PC-9 (cell line): ENCODE results near the gene HNRNPLL.

Experiments used
- CTCF ChIP-seq: fragments of 200-600 bp; sonication (generic); conservative IDR thresholded peaks from 2 replicates; pipeline ENCODE4 v1.6.1; 2017; ENCODE audit warnings: mixed run types, antibody characterized with exemption, mild to moderate bottlenecking, moderate library complexity
- EZH2 ChIP-seq: fragments of 200-600 bp; sonication (generic); IDR thresholded peaks from 2 replicates; pipeline ENCODE4 v1.8.0; 2017; ENCODE audit warnings: antibody characterized with exemption, low read depth

- TF ChIP-seq CTCF (no peak), EZH2 (no peak)
Measured at GRCh38 chr2:38551746-38552145, 51.0 kb downstream of the HNRNPLL start.
